Left renal pelvis (tissue), 4 donors: ENCODE data around the gene GRIK4. TPM values are rescaled to one million over a fixed set of nuclear protein-coding genes. Genes with fewer than 3 reads are reported as not detected.
"Not testable (repeated sequence)": the region's sequence is repeated elsewhere in the genome, so short reads cannot be mapped to it uniquely, and the experiment has no call there.

Experiments
- DNase-seq, 4 donors: peaks; one replicate each; pipeline ENCODE4 v3.0.0-alpha.2; 2013; ENCODE audit warnings: low read depth in 4 of 4, low spot score in 3 of 4
- polyA plus RNA-seq, 4 donors: library from polyadenylated mRNA; unstranded; fragments of 120-200 nt; gene quantifications; one replicate each; pipeline ENCODE4 v1.2.1, GENCODE V29; 2013; ENCODE audit not compliant: insufficient read length in 4 of 4

The GRIK4 gene
- polyA plus RNA-seq, 4 donors, result 0.95 to 1.9 (median 1.5) TPM

DNA sequence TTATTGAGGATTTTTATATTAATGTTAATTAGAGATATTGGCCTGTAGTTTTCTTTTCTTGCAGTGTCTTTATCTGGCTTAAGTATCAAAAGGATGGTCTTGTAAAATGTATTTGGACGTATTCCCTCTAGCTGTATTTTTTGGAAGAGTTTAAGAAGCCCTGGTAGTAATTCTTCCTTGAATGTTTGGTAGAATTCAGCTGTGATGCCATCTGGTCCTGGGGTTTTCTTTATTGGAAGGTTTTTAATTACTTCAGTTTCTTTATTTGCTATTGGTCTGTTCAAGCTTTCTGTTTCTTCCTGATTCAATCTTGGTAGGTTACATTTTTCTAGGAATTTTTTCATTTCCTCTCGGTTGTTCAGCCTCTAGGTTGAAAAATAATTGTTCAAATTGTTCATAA is 257.4 kb downstream of the GRIK4 start:
- no peak for DNase-seq

DNA sequence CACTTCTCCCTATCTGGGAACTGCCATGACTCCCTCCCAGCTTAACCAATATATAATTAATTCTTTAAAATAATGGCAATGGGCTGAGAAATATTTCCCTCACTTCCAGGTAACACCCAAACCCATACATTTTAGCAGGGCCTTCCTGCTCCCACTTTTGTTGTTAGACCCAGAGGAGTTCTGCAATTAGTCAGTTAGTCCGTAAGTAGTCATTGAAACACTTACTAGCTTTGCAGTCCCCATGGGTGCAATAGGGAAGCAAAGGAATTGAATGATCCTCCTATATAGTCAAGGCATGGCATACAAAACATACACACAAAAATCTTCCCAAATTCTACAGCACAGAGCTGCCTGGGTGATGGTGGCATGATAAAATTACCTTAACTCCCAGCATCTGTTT is 258.4 kb downstream of the GRIK4 start:
- DNase-seq, result no peak

DNA sequence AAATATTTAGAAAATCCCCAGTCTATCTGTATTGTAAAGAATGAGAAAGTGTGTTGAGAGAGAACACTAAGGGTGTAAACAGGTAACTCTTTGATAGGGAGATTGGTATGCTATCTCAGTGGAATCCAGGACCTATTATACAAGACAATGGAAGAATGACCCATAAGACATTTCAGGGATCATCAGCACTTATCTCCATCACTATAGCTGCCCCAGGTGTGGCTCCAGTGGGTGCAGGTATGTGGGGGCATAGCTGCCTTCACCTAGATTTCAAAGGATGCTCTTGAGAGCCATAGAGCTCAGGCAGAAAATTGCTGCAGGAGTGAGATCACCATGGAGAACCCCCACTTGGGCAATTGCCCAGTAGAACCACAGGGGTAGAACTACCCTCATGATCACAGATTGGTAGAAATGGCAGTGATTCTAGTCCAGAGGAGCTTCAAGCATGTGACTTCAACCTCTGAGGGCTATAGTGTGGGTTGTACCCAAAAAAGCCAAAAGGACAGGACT is 260.1 kb downstream of the GRIK4 start:
- no peak for DNase-seq

DNA sequence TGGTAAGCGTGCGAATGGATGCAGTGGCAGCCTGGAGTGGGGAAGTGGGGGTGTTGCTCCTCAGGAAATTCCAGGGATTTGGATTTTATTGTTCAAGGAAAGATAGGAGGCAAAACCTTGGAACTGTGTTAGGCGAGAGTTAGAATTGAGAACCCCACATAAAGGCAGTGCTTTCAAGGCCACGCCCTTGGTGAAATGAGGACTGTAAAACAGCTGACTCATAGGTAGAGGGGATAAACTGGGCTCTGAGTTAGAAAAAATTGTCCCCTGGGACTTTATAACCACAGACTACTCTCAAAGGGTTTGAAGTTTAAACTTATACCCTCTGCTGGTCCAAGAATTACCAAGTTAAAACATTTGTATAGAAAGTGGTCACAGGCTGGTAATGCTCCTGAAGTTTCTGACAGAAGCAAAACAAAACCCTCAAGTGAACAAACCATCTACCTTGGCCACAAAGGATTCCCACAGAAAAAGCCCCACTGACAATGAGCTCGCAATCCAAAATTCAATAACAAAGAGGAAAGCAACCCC is 262.0 kb downstream of the GRIK4 start:
- DNase-seq, result no peak

DNA sequence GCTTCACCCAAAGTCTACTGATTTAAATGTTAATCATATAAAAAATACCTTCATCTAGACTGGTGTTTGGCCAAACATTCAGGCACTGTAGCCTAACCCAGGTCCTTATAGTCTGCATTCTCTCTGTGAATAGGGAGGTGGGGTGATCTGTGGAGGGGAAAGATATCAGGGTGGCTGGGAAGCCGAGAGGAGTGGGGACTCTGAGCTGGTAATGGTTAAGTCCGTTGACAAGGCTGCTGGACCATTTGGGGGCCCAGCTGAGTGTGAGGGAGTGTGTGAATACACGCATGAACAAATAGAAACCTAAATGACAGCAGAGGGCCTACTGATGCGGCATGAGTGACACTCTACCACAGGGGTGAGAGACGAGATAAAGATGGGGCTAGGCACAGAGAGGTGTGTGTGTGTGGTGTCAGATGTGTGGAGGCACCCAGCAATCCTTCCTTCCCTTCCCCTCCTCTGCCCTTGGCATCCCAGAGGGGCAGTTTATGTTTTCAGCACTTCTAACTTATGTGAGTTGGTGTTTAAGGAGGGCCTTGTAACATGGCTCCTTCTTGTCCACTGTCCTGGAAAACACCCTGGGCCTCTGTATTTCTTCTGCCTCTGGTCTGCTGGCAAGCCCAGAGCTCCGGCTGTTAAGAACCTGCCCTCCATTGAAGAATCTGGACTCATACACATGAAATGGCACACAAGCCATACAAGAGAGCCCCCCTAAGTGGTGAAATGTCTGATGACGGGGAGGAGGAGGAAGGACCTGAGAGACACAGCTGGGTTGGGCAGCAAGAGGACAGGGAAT is 263.2 kb downstream of the GRIK4 start:
- DNase-seq, result no peak

DNA sequence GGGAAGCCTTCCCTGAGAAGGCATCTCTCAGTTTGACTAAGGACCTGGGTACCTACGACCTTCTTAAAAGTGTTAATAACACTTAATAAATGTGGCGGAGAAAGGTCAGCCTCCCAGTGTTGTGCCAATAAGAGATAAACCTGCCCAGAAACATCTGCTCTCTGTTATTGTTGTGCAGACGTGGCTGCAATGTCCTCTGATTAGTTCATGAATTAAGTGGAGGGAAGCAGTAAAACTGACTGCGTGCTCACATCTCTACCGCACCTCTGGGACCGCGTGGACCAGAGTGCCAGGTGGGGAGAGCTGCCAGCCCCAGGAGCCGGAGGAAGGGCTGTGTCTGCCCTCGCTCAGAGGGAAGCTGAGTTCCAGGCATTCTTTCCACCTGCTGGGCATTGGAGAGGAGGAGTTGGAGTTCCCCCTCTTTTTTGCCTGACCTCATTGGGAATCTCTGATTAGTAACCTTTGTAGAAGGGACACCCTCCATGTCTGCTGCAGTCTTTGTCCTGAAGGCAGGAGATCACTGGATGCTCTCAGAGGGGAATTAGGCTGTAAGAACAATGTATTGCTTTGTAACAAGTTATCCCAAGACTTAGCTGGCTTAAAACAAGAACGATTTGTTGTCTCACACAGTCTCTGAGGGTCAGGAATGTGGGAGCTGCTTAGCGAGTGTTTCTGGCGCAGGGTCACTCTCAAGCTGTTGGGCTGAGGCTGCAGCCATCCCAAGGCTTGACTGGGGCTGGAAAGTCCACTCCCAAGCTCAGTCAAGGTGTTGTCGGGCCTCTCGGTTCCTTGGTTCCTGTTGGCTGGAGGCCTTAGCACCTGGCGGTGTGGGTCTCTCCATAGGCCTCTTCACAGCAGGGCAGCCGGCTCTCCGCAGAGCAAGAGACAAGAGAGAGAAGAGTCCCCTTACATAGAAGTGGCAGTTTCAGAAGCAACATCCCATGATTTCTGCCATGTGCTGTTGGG is 264.7 kb downstream of the GRIK4 start:
- no peak for DNase-seq

DNA sequence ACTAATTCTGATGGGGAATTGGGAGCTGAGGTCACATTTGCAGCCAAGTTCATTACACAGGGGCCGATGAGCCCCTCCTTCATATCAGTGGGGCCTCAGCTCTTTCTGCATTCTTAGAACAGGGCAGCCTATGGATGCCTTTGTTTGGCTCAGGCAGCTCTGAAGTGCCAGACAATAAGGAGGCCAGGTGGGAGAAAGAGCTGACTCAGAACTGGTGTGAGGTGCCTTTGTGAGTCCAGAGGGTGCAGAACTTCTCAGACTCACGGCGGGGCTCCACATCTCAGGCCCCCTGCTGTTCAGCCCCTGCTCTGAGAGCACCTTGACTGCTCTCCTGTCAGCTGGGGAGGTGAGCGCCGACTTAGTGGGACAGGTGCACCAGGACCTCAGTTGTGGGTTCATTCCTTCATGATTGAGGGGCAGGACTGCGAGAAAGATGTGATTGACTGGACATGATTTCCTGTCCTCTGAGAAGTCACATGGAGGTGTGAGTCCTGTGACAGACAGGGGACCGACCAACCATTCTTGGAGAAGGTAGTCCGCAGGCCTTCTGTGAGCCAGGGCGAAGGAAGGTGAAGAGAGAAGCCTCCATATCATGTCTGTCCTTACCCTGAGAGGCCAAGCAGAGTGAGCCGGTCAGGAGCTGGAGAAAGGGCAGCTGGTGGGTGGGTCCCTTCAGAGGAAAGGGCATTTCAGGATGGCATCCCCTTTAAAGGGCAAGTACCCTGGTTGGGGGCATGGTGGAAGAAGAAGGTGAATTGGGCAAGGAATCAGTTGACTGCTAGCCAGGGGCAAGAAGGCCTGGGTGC is 267.3 kb downstream of the GRIK4 start:
- no peak for DNase-seq

DNA sequence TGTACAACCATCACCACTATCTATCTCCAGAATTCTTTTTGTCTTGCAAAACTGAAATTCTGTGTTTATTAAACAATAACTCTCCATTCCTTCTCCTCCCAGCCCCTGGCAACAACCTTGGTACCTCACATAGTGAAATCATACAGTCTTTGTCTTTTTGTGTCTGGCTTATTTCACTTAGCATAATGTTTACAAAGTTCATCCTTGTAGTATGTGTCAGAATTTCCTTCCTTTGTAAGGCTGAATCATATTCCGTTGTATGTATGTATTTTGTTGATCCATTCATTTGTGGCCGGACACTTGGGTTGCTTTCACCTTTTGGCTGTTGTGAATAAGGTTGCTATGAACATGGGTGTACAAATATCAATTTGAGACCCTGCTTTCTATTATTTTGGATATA is 268.7 kb downstream of the GRIK4 start:
- no peak for DNase-seq

DNA sequence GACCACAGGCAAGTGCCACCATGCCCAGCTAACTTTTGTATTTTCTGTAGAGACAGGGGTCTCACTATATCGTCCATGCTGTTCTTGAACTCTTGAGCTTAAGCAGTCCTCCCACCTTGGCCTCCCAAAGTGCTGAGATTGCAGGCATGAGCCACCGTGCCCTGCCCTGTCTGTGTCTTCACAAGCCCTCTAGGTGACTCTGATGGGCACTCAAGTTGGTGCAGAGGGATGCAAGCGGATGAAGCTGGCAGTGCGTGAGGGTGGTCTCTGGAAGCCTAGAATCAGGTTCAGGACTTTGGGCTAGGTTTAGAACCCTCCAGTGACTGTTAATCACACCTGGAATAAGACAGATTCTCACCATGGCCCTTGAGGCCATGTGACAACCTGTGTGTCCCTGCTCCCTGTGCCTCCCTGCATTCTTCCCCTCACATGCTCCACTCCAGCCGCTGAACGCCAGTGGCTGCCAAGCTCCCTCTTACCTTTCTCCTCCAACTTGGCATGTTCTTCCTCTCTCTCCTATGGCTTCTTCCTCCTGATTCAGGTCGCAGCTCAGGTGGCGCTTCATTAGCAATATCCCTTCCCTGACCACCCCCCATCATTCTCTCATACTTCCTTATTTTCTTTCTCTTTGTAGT is 270.1 kb downstream of the GRIK4 start:
- DNase-seq, result no peak

DNA sequence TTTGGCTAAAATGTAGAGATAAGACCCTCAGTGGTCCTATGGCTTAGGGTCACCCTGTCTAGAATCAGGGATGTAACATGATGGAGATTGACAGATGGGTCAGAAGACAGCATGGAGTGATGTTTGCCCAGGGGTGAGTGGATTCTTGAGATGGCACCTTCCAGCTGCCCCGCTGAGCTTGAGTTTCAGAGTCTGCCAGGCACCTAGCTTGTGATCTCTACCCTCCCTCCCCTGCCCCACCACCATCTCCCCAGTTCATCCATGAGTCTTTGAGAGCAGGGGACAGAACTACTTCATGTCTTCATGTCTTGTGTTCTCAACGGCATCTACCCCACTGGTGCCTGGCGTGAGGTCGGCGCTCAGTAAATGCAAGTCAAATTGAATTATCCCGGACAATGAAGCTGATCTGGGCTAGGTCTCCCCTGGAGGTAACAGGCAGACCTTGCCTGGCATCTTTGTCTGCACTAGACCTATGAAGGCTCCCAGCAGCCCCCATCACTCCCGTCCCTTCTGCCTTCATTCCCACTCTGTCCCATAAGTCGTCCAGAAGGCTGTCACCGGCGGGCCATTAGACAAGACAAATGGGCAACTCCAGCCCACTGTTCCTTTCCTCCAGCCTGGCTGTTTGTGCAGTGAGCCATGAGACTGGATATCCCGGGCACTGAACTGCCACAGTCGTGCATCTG is 273.2 kb downstream of the GRIK4 start:
- no peak for DNase-seq

DNA sequence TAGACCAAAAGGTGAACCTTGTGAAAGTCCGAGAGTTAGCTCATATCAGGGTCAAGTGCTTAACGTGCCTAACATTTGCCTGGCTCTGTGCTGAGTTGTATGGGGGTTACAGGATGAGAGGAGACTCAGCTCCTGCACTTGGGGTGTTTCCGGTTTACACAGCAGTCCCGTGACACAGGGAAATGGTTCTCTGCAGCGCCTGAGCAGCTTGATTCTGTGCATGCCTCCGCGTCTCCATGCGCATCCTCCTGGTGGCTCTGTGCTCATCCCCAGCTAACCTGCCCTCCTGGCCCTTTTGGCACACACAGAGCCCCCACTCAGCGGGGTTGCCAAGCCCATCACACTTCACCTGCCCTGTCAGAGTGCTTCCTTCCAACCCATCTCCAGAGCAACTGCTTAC is 274.0 kb downstream of the GRIK4 start:
- no peak for DNase-seq

DNA sequence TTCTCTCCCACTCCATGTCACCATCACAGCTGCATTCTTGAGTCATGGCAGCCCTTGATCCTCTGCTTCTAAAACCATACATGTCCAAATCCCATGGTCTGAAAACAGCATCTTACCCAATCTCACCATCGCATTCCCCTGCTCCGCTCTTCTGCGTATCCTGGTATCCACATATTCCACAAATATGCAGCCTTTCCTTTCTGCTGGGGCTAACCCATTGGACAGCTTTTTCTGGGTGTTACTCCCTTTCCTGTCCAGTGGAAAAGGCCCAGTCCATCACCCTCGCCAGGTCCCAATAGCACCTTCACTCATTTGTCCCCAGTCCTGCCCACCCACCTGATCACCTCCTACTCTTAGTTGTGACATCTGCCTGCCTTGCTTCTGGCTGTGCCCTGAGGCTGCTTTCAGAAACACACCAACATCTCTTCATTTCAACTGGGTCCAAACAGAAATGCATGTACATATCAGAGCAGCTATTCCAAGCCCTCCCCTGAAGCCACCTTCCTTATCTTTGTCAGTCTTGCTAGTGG is 274.7 kb downstream of the GRIK4 start:
- DNase-seq, result no peak

DNA sequence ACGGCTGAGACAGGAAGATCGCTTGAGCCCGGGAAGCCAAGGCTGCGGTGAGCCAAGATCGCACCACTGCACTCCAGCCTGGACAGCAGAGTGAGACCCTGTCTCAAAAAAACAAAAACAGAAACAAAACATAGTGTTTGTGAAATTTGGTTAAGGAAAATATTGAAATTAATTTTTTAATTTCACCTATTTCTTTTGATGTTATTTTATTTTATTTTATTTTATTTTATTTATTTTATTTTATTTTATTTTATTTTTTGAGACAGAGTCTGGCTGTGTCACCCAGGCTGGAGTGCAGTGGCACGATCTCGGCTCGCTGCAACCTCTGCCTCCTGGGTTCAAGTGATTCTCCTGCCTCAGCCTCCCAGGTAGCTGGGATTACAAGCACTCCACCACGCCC is 275.7 kb downstream of the GRIK4 start:
- DNase-seq, result not testable (repeated sequence)

DNA sequence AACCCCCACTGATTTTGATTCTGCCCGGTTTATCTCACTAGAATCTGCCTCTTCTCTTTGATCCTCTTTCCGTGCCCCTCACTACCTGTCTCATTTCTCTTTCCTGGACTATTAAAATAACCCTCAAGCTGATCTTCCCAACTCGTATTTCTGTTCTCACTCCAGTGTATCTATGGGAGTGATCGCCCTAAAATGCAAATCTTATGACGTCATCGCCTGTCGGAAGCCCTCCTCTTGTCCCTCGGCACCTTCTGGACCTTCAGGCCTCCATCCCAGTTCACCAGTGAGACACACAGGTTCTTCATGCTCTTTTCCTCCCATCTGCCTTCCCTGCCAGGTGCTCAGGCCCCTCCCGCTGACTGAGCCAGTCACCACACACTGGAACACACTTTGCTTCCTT is 277.8 kb downstream of the GRIK4 start:
- DNase-seq, result no peak

DNA sequence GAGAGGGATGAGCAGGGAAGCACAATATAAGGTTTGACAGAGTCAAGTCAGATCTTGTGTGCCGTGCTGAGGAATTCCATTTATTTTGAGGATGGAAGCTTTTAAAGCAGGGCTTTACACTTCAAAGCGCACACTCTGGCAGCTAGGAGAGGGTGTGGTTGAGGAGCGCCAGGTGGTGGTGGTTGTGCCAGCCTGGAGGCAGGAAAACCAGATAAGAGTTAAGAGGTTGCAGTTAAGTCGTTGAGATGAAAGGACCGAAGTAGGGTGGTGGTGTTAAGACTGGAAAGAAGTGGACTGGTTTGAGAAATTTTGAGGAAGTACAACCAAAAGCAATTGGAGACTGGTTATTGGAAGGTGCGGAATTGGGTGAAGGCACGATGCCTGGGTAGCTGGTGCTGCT is 280.8 kb downstream of the GRIK4 start:
- no peak for DNase-seq

DNA sequence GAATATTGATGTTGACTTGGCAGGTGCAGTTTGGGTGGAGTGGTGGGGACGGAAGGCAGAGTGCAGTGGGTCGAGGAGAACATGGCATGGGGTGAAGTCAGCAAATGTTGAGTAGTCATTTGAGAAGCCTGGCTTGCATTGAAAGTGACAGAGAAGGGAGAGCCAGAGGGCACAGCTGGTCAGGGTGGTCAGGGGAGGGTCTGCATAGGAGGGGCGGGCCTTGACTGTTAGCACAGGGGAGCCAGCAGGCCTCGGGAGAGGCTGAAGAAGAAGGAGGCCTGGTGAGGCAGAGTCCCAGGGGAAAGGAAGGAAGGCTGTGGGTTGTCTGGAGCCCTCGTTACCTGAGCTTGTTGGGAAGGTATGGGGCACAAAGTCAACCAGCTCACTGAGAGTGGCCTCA is 281.6 kb downstream of the GRIK4 start:
- DNase-seq, result no peak

DNA sequence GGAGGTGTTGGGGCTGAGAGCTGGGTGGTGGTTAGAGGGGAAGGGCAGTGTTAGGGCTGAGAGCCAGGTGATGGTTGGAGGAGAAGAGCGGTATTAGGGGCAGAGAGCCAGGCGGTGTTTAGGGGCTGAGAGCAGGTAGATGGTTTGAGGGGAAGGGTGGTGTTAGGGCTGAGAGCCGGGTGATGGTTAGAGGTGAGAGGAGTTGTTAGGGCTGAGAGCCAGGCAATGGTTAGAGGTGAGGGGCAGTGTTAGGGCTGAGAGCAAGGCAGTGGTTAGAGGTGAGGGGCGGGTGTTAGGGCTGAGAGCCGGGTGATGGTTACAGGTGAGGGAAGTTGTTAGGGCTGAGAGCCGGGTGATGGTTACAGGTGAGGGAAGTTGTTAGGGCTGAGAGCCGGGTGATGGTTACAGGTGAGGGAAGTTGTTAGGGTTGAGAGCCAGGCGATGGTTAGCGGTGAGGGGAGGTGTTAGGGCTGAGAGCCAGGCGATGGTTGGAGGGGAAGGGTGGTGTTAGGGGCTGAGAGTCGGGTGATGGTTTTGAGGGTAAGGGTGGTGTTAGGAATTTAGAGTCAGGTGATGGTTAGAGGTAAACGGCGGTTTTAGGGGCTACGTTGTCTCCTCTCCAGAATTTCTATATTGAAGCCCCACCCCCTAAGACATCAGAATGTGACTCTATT is 282.4 kb downstream of the GRIK4 start:
- DNase-seq, result no peak

DNA sequence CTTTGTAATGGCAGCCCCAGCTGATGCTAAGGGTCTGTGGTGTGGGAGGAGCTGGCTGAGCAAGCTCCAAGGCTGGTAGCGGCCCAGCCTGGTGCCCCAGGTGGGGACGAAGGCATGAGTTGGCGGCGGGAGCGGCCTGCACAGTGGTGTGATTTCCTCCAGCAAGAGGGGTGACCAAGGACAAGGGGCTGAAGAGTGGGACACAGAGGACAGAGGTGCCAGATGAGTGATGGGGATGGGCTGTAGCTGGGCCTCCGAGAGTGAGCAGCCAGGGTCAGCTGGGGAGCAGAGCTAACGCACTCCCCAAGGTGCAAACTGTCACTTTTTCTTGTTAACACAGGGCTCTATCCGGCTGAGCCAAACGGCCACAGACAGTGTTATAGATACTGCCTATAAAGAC is 283.2 kb downstream of the GRIK4 start:
- DNase-seq, result no peak

DNA sequence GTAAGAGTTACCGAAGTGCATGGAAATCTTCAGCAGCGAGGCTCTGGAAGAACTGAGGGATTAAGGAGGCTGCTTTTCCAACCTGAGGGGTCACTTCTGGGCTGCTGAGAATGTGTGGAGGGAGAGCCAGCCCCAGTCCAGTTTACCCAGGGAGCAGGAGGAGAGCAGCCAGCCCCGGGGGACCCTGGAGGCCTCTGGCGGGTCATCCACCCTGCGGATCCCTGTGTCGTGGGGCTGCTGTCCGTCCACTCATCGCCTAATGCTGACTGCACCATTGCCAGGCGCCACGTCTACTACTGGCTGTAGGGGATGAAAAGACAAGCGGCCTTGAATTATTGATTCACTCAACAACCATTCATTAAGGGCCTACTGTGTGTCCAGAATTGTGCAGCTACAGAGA is 283.6 kb downstream of the GRIK4 start:
- no peak for DNase-seq
